Measurements from ENCODE around the gene B4GALNT4. TPM values are rescaled to one million over a fixed set of nuclear protein-coding genes. Genes with fewer than 3 reads are reported as not detected.

B4GALNT4 gene
- total RNA-seq, 4 donors from 2014 or later, result not detected

- in situ Hi-C loops (cut with MboI; ENCODE audit: low sequenced_read_pairs in 4 of 4), result no loop called here
Measured at GRCh38 chr11:405323-405953, 36.1 kb downstream of the B4GALNT4 start.

GRCh38 chr11:405954-406795, 36.9 kb downstream of the B4GALNT4 start:
- Histone ChIP-seq H3K4me3 (peak overlapping the region; percentile 57 to 85 (median 67)), H3K9me3 (no peaks in the 10 kb centered on the region), H3K36me3 (no peaks in the 10 kb centered on the region), H3K27ac (peak overlapping the region; percentile 47 to 76 (median 59)), H3K27me3 (peaks cover 3 to 41% (median 4%) of the 10 kb centered on the region in 3 donors), H3K4me1 (peaks cover 0 to 10% of the 10 kb centered on the region in 2 donors)
- in situ Hi-C loops (cut with MboI; ENCODE audit: low sequenced_read_pairs in 4 of 4), result no loop called here
- TF ChIP-seq CTCF (IDR thresholded peaks at IDR 0.05 in 4 of 5, conservative IDR thresholded peaks at IDR 0.05 in 1 of 5), result no peak
- intact Hi-C loops (cut with DNase I; ENCODE audit: low total_unique reads), result loop anchor here (5.0 kb wide), 1 partner anchor 101 kb away; the partner anchor contains the start of gene RNH1
- ATAC-seq (no peak), DNase-seq (no peak)

More at GRCh38 chr11:405323-405953, 36.1 kb downstream of the B4GALNT4 start:
- H3K27ac ChIP-seq, result no peak overlapping the region
- peaks cover 0 to 10% of the 10 kb centered on the region in 2 donors for H3K4me1 ChIP-seq
- no peaks in the 10 kb centered on the region for H3K36me3 ChIP-seq
- intact Hi-C loops (cut with DNase I; ENCODE audit: low total_unique reads), result loop anchor here (5.0 kb wide), 1 partner anchor 102 kb away; the partner anchor contains the start of gene RNH1
- peaks cover 3 to 41% (median 4%) of the 10 kb centered on the region in 3 donors for H3K27me3 ChIP-seq
- DNase-seq (no peak), ATAC-seq (no peak)
- no peaks in the 10 kb centered on the region for H3K9me3 ChIP-seq
- H3K4me3 ChIP-seq, result no peak overlapping the region
- TF ChIP-seq POLR2A (IDR thresholded peaks at IDR 0.05) (no peak), CTCF (IDR thresholded peaks at IDR 0.05 in 4 of 5, conservative IDR thresholded peaks at IDR 0.05 in 1 of 5) (no peak)

GRCh38 chr11:406796-407650, 37.7 kb downstream of the B4GALNT4 start:
- TF ChIP-seq POLR2A (IDR thresholded peaks at IDR 0.05) (no peak), CTCF (IDR thresholded peaks at IDR 0.05 in 4 of 5, conservative IDR thresholded peaks at IDR 0.05 in 1 of 5) (peak in 4 of 5 experiments; percentile 3 to 28 (median 20))
- Histone ChIP-seq H3K4me3 (peak overlapping the region; percentile 57 to 85 (median 67)), H3K36me3 (no peaks in the 10 kb centered on the region), H3K4me1 (peaks cover 0 to 10% of the 10 kb centered on the region in 2 donors), H3K27me3 (peaks cover 3 to 41% (median 4%) of the 10 kb centered on the region in 3 donors), H3K9me3 (no peaks in the 10 kb centered on the region), H3K27ac (peak overlapping the region; percentile 47 to 76 (median 59))
- intact Hi-C loops (cut with DNase I; ENCODE audit: low total_unique reads), result loop anchor here (1.0 to 5.0 kb wide), 3 partner anchors 41 to 111 kb away; partner anchors contain the start of gene RNH1
- in situ Hi-C loops (cut with MboI; ENCODE audit: low sequenced_read_pairs in 4 of 4), result no loop called here
- ATAC-seq, result peak; percentile 67 to 79
- peak; percentile 40 to 69 for DNase-seq

- H3K4me1 ChIP-seq, result peaks cover 0 to 10% of the 10 kb centered on the region in 2 donors
- intact Hi-C loops (cut with DNase I; ENCODE audit: low total_unique reads), result loop anchor here (1.0 to 5.0 kb wide), 3 partner anchors 41 to 111 kb away; partner anchors contain the start of gene RNH1
- no peaks in the 10 kb centered on the region for H3K36me3 ChIP-seq
- H3K4me3 ChIP-seq, result peak overlapping the region in 2 of 4 donors; percentile 19 to 57
- ATAC-seq, result peak in 1 of 2 donors; percentile 2
- H3K27ac ChIP-seq, result no peak overlapping the region
- no peaks in the 10 kb centered on the region for H3K9me3 ChIP-seq
- DNase-seq, result no peak
- in situ Hi-C loops (cut with MboI; ENCODE audit: low sequenced_read_pairs in 4 of 4), result no loop called here
- peaks cover 3 to 41% (median 4%) of the 10 kb centered on the region in 3 donors for H3K27me3 ChIP-seq
- TF ChIP-seq CTCF (IDR thresholded peaks at IDR 0.05 in 4 of 5, conservative IDR thresholded peaks at IDR 0.05 in 1 of 5), result no peak
- no peak for TF ChIP-seq POLR2A (IDR thresholded peaks at IDR 0.05)
Measured at GRCh38 chr11:407651-408123, 38.4 kb downstream of the B4GALNT4 start.

All from gastrocnemius medialis (tissue), 4 donors.